ENCODE data around the gene DENND1A.

DENND1A gene

GRCh38 chr9:123368536-123369153, 561.3 kb downstream of the DENND1A start:
- Mint-ChIP-seq H3K27ac (no peak overlapping the region), H3K4me3 (no peak overlapping the region), H3K9me3 (no peaks in the 10 kb centered on the region), H3K4me1 (peaks cover 15% of the 10 kb centered on the region), H3K36me3 (peaks cover 76% of the 10 kb centered on the region), H3K27me3 (peaks cover 72% of the 10 kb centered on the region)
- ATAC-seq = no peak

DNA sequence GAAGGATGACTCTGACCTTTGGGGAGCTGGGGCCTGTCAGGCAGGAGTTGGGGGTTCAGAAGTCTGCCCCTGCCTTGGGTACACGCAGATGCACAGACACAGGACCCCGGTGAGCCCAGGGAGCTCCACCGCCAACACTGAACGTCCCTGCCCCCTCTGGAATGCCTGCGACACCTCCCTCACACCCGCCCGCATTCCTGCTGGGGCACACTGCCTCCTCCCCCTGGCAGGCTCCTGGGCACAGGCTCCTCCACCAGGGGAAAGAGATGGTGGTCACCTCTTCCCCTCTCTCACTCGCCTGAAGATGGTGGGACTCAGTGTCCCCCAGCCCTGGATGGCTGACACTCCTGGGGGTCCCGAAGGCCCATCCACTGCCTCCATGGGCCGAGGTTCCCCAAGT, 561.9 kb downstream of the DENND1A start:
- ATAC-seq = no peak
- H3K4me1 Mint-ChIP-seq = peaks cover 15% of the 10 kb centered on the region
- H3K27ac Mint-ChIP-seq = no peak overlapping the region
- no peaks in the 10 kb centered on the region for H3K9me3 Mint-ChIP-seq
- H3K4me3 Mint-ChIP-seq = no peak overlapping the region
- peaks cover 75% of the 10 kb centered on the region for H3K27me3 Mint-ChIP-seq
- H3K36me3 Mint-ChIP-seq = peaks cover 79% of the 10 kb centered on the region

GRCh38 chr9:123365881-123366528, 563.9 kb downstream of the DENND1A start:
- Mint-ChIP-seq H3K27me3 (peaks cover 68% of the 10 kb centered on the region), H3K4me3 (no peak overlapping the region), H3K27ac (no peak overlapping the region), H3K36me3 (peaks cover 59% of the 10 kb centered on the region), H3K9me3 (no peaks in the 10 kb centered on the region), H3K4me1 (no peaks in the 10 kb centered on the region)
- no peak for ATAC-seq

DNA sequence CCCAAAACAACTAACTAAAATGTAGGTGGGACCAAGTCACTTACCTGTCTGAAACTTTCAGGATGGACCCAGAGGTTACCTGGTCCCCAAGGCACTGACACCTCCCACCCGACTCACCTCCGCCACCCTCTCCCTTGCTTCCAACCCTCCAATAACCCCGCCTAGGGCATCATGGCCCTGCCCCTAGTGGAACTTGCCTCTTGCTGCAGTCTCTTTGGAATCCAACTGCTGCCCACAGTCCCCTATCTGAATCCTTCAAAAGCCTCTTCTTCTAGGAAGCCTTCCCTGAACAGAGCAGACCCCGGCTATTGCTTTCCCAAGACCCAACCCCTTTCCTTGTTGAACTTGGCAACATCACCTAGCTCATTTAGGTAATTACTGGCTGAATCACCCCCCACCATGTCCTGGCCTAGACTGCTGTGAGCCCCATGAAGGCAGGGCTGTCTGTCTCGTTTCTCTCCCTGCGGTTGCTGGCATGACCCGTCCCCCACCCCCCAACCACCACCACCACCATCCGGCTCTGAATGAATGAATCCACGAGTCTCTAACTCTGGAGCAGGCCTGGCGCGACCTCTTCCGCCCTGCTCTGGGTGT, 564.5 kb downstream of the DENND1A start:
- Mint-ChIP-seq H3K4me1 (no peaks in the 10 kb centered on the region), H3K27ac (no peak overlapping the region), H3K36me3 (peaks cover 55% of the 10 kb centered on the region), H3K9me3 (no peaks in the 10 kb centered on the region), H3K27me3 (peaks cover 63% of the 10 kb centered on the region), H3K4me3 (no peak overlapping the region)
- ATAC-seq = no peak

GRCh38 chr9:123364241-123364824, 565.6 kb downstream of the DENND1A start:
- Mint-ChIP-seq H3K9me3 (no peaks in the 10 kb centered on the region), H3K36me3 (peaks cover 50% of the 10 kb centered on the region), H3K4me3 (no peak overlapping the region), H3K27ac (no peak overlapping the region), H3K27me3 (peaks cover 57% of the 10 kb centered on the region), H3K4me1 (peaks cover 7% of the 10 kb centered on the region)
- ATAC-seq = no peak

DNA sequence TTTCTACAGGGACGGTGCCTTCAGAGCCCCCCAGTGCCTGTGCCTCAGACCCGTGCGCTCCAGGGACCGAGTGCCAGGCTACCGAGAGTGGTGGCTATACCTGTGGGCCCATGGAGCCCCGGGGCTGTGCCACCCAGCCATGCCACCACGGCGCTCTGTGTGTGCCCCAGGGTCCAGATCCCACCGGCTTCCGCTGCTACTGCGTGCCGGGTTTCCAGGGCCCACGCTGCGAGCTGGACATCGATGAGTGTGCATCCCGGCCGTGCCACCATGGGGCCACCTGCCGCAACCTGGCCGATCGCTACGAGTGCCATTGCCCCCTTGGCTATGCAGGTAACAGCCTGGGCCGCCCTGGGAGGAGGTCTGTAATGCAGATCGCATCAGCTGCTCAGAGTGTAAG, 567.1 kb downstream of the DENND1A start:
- Mint-ChIP-seq H3K36me3 (peaks cover 37% of the 10 kb centered on the region), H3K4me3 (no peak overlapping the region), H3K9me3 (no peaks in the 10 kb centered on the region), H3K4me1 (peaks cover 15% of the 10 kb centered on the region), H3K27me3 (peaks cover 42% of the 10 kb centered on the region), H3K27ac (no peak overlapping the region)
- no peak for ATAC-seq

GRCh38 chr9:123361731-123362510, 568.0 kb downstream of the DENND1A start:
- no peaks in the 10 kb centered on the region for H3K9me3 Mint-ChIP-seq
- peaks cover 15% of the 10 kb centered on the region for H3K4me1 Mint-ChIP-seq
- H3K4me3 Mint-ChIP-seq = no peak overlapping the region
- H3K36me3 Mint-ChIP-seq = peaks cover 28% of the 10 kb centered on the region
- ATAC-seq = no peak
- no peak overlapping the region for H3K27ac Mint-ChIP-seq
- H3K27me3 Mint-ChIP-seq = peaks cover 33% of the 10 kb centered on the region

DNA sequence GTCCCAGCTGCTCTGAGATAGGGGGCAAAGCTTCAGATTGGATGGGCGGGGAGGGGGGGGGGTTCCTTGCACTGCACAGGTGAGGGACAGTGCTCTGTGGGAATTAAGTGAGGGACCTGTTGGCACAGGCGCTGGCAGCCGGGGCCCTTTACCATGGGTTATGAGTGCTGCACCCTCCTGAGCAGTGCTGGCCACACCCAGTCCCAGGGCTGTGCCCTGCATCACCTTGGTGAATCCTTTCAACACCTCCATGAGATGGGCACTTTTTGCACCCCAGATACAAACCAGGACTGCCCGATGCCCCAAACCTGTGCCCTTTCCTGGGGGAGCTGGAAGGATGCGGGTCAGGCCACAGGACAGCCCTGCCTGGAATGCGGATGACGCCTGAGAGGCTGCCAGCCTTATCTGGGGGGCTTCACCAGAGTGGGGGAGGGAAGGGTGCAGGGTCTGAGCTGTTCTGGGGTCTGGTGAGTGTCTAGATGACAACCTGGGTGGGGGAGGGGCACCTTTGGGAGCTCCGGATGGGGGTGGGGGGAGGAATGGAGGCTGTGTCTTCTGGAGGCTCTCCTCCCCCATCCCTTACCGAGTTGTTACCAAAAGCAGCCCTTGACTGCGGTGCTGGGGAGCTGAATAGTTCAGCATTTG, 568.7 kb downstream of the DENND1A start:
- Mint-ChIP-seq H3K36me3 (peaks cover 34% of the 10 kb centered on the region), H3K9me3 (no peaks in the 10 kb centered on the region), H3K27me3 (peaks cover 33% of the 10 kb centered on the region), H3K27ac (no peak overlapping the region), H3K4me1 (peaks cover 15% of the 10 kb centered on the region), H3K4me3 (no peak overlapping the region)
- no peak for ATAC-seq

- no peak overlapping the region for H3K27ac Mint-ChIP-seq
Observed at GRCh38 chr9:123360161-123361085, 569.5 kb downstream of the DENND1A start.

GRCh38 chr9:123359546-123359945, 570.4 kb downstream of the DENND1A start:
- no peak overlapping the region for H3K4me3 Mint-ChIP-seq
- peaks cover 21% of the 10 kb centered on the region for H3K4me1 Mint-ChIP-seq
- peaks cover 34% of the 10 kb centered on the region for H3K36me3 Mint-ChIP-seq
- H3K27me3 Mint-ChIP-seq = peaks cover 31% of the 10 kb centered on the region
- no peak for ATAC-seq
- H3K9me3 Mint-ChIP-seq = no peaks in the 10 kb centered on the region
- H3K27ac Mint-ChIP-seq = peak overlapping the region; percentile 30

More at GRCh38 chr9:123360161-123361085, 569.5 kb downstream of the DENND1A start:
- Mint-ChIP-seq H3K4me3 (no peak overlapping the region), H3K27me3 (peaks cover 30% of the 10 kb centered on the region), H3K9me3 (no peaks in the 10 kb centered on the region), H3K36me3 (peaks cover 32% of the 10 kb centered on the region), H3K4me1 (peaks cover 15% of the 10 kb centered on the region)
- ATAC-seq = peak; percentile 52

DNA sequence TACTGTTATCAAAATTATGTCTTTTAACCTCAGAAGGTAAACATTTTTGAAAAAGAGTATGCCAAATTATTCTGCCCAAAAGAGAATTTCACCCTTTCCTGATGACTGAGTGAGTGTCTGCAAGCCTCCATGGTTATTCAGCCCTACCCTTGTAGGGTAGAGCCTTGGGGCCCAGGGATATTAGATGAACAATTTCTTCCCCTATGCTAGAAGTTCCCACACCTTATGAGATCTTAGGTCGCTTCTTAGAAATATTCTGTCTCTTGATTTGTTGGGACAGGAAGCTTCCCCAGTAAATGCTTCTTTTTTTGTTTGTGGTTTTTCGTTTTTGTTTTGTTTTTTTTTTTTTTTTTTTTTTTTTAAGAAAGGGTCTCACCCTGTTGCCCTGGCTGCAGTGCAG, 570.8 kb downstream of the DENND1A start:
- ATAC-seq = no peak
- no peaks in the 10 kb centered on the region for H3K9me3 Mint-ChIP-seq
- no peak overlapping the region for H3K4me3 Mint-ChIP-seq
- peaks cover 35% of the 10 kb centered on the region for H3K36me3 Mint-ChIP-seq
- H3K27ac Mint-ChIP-seq = peak overlapping the region; percentile 30
- peaks cover 35% of the 10 kb centered on the region for H3K27me3 Mint-ChIP-seq
- peaks cover 24% of the 10 kb centered on the region for H3K4me1 Mint-ChIP-seq

DNA sequence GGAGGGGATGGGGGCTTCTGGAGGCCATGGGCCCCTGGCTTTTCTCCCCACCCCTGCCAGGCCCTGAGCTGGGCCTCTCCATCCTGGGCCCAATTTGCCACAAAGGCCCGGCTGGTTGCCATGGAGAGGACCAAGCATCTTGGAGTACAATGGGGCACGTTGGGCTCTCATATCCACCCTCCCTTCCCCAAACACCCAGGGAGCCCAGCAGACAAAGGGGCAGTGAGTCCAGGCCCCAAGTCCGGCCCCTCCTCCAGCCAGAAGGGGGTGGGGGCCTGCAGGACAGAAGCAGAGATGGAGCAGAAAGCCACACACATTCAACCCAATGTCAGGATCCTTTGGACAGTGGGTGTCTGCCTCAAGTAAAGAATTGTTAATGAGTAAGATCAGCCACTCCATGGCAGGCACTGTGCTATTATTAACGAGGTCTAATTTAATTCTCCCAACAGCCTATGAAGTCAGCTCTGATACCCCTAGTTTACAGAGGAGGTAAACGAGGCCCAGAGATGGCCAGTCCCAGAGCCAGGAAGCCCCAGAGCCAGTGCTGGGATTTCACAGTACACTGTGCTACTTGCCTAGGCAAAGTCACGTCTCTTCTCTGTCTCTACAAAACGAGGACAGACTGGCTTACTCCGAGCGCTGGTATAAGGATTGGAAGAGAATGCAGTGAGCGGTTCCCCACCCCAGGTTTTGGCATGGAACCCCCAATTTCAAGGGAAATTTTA, 571.6 kb downstream of the DENND1A start:
- Mint-ChIP-seq H3K27me3 (peaks cover 33% of the 10 kb centered on the region), H3K36me3 (peaks cover 31% of the 10 kb centered on the region), H3K4me1 (peaks cover 29% of the 10 kb centered on the region), H3K27ac (no peak overlapping the region), H3K9me3 (no peaks in the 10 kb centered on the region), H3K4me3 (no peak overlapping the region)
- ATAC-seq = no peak

DNA sequence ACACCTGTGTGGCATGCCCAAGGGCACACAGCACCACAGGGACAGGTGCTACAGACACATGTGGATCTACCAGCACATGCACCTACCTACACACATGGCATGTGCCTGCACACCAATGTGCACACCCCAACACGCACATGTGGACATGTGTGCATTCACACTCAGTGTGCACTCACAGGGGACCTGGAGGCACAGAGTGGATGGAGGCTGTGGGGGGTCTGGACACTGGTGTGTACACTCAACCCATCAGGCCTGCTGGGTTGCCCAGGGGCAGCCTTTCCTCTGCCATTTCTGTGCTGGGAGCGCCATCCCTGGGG, 572.2 kb downstream of the DENND1A start:
- peaks cover 33% of the 10 kb centered on the region for H3K36me3 Mint-ChIP-seq
- no peak overlapping the region for H3K4me3 Mint-ChIP-seq
- ATAC-seq = no peak
- peaks cover 29% of the 10 kb centered on the region for H3K4me1 Mint-ChIP-seq
- H3K9me3 Mint-ChIP-seq = no peaks in the 10 kb centered on the region
- H3K27me3 Mint-ChIP-seq = peaks cover 32% of the 10 kb centered on the region
- no peak overlapping the region for H3K27ac Mint-ChIP-seq
